ENCODE results near the gene NOM1.

NOM1 gene

DNA sequence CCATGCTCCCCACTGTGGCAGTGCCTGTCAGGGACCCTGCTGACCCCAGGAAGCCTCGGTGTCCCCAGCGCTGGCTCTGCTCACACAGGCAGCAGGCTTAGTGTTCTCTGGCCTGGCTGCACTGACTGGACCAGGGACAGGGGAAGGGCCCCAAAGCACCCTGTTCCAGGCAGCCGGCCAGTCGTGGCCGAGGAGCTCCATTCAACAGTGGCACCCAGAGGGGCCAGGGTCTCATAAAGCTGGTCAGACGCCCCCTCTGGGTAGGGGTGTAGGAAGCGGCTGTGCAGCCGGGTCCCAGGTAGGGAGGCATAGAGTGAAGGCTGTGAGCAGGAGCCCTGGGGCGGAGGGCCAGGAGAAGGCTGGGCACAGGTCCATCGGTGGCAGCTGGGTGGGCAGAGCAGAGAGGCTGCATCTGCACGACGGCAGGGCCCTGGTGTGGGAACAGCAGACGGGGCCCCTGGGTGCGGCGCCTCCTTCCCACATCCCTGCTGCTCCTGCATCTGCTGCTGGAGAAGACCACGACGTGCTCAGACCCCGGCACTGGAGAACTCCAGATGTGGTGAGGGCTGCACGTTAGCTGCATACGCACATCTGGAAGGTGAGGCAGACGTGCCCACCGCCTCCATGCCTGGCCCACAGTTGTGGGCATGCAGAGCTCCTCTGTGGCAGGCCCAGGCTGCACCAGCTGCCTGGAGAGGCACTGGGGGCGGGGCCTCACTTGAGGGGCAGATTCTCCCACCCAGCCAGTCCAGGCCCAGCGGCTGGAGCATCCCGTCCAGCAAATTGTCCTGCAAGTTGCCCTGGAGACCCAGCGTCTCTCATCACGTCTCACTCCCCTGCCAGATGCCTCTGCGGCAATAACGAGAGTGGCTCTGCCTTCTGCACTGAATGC, 35.8 kb downstream of the NOM1 start:
- DNase-seq (ENCODE audit: low read depth in 2 of 2): no peak

DNA sequence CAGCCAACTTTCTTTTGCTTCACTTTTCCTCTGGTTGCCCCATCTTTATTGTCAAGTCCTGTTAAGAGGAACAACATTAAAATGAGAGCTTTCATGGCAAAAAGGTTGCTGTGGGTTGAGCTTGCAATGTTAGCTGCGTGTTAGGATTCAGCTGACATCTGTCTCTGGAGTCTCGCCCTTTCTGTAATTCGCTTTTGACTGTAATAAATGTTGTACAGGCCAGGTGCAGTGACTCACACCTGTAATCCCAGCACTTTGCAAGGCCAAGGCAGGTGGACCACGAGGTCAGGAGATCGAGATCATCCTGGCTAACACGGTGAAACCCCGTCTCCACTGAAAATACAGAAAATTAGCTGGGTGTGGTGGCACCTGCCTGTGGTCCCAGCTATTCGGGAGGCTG, 36.9 kb downstream of the NOM1 start:
- no peak for DNase-seq (ENCODE audit: low read depth in 2 of 2)

DNA sequence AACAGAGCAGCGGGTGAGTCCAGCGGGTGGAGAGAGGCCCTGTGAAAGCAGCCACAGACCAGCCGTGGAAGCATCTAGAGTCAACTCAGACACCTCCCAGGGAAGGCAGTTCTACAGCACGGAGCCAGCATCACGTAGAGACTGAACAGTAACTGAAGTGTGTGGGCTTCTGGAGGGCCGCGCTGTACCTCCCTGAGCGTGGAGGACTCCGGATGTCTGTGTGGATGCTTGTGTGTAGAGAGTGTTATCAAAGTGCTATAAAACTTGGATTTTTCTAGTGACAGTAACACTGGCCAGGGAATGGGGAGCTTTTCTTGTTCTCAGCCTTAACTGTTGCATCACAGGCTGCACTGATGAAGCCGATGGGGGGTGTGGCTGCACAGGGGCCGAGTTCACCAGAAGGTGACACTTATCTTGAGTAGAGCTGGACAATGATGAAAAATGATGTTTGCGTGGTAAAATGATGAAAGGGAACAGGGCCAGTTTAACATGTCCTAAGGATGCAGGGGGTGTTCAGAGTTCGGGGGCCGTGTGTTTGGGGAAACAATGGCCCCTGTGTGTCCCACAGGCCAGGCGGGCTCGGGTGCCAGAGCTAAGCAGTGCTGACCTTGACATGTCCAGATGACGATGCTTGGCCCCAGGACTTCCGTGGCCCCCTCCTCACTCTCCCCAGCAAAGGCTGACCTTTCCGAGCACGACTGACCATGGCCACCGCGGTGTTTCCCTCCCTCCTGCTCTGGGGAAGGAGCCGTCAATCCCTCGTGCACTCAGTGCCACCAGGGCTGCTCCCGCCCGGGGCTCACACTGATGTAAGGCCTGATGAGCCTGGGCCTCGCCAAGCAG, 39.1 kb downstream of the NOM1 start:
- DNase-seq (ENCODE audit: low read depth in 2 of 2): no peak

DNA sequence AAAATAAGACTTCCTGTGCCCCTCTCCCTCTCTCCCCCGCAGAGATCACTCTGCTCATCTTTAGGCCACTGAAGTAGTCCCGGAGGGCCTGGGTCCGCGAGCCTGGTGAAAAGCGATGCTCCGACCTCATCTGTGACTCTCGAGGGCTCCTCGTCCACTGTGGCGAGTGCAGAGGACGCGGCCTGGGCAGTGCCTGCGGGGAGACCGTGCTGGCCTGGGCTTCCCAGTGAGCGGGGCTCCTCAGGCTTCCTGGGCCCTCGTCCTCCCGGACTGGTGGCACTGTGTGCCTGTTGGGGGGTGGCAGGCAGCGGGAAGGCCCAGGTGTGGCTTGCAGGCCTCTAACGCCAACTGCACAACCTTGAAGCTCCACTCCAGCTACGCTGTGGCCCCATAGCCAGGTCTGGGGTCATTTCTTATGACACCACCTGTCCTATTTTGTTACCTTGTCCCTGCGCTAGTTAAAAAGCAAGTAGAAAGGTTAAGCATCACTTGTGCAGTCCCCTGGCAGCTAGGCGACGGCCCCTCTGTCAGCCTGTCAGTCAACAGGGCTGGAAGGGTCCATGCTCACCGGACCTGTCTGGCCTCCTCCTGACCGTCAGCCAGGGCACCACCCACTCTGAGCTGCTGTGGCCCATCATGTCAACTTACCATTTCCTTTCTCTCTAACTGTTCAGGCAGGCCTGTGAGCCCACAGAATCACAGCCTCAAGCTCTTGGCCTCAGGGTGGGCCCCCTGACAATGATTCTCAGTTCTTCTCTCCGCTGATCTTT, 40.4 kb downstream of the NOM1 start:
- DNase-seq (ENCODE audit: low read depth in 2 of 2): no peak

DNA sequence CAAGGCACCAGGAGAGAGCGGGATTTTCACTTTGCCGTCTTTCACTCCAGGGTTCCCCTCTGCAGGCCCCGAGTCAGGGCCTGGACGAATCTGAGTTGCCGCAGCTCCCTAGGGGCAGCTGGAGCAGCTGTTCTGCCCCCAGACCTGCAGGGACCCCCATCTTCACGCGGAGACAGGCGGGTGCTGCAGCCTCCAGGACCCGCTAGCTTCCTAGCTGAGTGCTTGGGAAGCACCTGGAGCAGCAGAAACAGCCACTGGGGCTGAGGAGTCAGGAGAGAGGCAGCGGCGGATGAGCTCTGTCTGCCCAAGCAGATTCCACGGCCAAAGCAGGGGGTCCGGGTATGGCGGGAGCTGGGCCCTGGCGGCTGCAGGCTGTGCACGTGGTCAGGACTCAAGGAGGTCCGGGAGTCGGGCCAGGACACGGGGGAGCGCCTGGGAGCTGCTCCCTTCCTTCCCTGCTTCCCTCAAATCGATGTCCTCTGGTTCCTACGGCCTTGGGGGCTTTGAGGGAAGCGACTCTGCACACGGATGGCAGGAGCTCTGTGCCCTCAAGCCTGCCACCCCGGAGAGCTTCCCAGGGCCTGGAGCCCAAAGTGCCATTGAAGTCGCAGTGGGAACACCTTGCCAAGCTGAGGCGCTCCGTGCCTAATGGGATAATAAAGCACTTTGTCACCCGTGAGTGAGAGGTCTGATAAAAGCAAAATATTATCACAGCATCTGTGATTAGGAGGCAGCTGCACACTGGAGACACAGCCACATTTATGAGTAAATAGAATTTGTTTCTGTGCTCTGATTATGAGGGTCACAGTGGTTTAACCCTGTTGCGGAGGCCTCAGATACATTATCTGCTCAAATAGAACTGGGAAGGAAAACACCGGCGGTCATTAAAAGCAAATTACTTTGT, 43.8 kb downstream of the NOM1 start:
- no peak for DNase-seq (ENCODE audit: low read depth in 2 of 2)

DNA sequence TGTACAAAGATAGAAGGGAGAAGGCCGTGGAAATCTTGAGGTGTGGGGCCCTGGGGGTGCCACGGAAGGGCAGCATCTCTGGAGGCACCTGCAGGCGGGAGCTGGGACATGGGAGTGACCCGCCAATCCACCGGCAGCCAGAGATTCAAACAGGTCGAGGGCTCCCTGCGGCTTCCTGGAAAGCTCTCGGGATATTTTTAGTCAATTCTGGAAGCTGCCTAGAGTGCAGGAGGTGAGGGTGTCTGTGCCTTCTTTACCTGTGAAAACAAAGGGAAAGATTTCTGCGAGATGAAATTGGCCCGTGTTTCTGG, 44.4 kb downstream of the NOM1 start:
- DNase-seq (ENCODE audit: low read depth in 2 of 2): no peak

DNA sequence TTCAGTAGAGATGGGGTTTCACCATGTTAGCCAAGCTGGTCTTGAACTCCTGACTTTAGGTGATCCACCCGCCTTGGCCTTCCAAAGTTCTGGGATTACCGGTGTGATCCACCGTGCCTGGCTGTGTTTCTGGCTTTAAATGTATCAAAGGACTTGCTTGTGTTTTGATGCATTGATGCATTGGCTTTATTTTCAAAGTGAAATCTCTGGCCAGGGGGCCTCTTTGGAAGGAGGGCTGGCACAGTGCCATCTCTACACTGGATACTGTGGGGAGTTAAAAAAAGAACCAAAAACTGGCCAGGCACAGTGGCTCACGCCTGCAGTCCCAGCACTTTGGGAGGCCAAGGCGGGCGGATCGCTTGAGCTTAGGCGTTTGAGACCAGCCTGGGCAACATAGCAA, 44.9 kb downstream of the NOM1 start:
- DNase-seq (ENCODE audit: low read depth in 2 of 2): no peak

DNA sequence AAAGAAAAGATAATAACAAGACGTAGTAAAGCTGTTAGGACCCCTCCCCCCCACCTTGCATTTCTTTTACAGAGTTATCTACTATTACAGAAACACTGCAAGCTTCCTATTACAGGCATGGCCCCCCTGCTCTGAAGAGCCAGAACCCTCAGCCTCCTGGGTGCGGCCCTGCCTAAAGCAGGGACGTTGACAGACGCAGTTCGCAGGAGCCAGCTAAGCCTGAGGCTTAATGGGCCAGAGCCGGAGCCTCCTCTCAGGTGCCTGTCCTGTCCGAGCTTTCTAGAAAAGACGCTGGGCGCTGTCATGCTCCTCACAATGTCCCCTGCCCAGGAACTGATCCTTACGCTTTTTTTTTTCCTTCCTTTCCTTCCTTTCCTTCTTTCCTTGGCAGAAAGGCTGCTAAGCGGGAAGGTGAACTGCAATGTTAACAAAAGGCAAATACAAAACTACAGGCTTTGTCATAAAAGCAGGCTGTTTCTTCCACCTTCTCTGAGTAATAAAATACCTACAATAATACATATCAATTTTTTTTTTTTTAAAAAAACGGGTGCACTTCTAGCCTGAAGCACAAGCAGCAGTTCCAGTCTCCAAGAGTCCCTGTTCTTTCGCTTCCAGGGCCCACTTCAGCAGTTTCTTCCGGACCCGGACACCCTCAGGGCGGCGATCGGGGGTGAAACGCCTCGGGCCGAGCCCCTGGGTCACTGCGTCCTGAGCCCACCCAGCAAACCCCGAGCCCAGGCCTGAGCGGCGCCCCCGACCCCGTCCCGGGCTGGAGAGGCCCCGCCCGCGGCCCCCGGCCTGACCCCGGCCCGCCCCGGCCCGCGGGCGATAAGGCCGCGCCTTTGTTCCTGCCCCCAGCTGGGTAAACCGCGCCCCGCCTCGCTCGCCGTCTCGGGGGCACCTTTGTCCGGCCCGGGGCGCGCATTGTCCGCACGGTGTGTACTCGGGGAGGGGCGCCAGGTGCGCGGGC, 49.8 kb downstream of the NOM1 start:
- no peak for DNase-seq (ENCODE audit: low read depth in 2 of 2)

DNA sequence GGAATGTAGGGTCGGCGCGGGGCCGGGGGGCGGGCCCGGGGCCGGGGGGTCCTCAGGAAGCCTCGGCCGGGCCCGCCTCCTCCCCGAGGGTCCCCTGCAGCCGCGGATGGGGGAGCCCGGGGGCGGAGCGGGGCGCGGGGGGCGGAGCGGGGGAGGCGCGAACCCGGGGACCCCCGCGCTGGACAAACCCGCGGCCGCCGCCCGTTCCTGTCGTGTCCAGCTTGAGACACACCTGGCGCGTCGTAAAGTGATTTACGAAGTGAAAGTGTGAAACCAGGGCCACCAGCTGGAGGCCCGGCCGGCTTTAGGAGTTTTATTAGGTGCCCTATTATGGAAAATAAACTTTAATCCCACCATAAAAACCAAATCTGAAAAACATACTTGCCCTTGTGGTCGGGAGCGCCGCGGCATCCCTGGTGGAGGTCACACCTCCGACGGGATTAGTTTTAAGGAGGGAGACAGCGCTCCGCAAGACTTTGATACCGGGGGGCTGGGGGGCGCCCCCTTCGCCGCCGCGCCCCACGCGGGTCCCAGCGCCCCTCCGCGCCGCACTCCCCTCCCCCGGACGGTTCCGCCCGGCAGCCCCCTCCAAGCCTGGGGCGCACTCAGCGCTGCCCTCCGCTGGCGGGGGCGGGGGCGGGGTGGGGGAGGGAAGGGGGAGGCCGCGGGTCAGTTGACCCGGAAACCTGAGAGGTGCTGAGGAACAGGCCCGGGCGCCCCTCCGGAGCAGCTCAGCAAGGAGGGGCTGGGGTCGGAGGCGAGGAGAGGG, 50.6 kb downstream of the NOM1 start:
- DNase-seq (ENCODE audit: low read depth in 2 of 2): no peak

DNA sequence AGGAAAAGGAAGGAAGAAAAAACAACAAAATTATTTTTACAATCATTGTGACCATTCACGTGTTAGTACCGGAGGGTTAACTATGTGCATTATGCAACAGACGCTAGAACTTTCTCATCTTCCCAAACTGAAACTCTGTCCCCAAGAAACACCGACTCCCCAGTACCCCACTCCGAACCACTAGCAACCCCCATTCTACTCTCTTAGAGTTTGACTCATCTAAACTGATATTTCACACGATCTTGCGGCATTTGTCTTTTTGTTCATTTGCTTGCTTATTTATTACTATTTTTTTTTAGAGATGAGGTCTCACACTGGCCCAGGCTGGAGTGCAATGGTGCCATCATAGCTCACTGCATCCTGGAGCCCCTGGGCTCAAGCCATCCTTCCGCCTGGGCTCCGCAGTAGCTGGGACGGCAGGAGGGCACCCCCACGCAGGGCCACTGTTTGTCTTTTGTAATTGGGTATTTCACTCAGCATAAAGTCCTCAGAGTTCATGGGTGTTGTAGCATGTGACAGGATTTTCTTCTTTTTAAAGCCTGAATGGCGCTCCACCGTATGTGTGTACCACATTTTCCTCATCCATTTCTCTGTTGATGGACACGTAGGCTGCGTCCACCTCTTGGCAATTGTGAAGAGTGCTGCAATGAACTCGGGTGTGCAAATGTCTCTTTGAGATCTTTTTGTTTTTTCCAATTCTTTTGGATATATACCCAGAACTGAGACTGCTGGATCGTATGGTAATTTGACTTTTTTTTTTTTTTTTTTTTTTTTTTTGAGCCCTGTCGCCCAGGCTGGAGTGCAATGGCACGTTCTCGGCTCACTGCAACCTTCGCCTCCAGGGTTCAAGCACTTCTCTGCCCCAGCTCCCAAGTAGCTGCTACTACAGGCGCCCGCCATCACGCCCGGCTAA, 51.5 kb downstream of the NOM1 start:
- DNase-seq (ENCODE audit: low read depth in 2 of 2): no peak

DNA sequence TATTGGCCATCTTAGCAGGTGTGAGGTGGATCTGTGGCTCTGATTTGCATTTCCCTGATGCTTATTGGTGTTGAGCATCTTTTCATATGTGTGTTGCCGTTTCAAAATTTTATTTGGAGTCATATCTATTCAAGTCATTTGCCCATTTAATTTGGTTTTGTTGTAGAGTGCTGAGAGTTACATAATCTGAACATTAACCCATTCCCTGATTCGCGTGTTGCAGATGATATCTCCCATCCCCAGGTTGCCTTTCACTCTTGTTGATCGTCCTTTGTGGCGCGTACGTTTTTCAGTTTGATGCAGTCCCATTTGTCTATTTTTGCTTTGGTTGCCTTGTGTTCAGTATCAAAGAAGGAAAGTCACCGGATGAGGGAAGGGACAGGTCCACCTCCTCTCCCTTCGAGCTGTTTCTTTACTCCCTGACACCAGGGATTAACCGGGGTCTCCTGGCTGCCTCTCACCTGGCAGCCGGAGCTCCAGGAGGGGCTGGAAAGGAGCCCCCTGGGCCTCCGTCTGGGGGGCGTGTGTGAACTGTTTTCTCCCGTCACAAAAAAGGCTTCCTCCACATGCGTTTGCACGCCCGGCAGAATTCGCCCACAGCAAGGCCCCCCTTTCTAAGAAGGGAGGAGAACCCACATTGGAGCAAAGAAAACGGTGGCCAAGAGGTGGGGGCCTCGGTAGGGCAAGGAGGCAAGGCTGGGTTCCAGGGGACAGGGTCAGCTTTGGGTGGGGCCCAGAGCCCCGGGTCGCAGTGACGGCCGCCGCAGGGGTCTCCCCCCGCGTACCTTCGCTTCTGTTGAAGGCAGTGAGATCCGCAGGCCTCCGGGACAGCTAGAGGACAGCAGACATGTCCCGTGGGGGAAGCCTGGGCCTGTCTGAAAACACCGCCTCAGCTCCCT, 52.7 kb downstream of the NOM1 start:
- DNase-seq (ENCODE audit: low read depth in 2 of 2): no peak

DNA sequence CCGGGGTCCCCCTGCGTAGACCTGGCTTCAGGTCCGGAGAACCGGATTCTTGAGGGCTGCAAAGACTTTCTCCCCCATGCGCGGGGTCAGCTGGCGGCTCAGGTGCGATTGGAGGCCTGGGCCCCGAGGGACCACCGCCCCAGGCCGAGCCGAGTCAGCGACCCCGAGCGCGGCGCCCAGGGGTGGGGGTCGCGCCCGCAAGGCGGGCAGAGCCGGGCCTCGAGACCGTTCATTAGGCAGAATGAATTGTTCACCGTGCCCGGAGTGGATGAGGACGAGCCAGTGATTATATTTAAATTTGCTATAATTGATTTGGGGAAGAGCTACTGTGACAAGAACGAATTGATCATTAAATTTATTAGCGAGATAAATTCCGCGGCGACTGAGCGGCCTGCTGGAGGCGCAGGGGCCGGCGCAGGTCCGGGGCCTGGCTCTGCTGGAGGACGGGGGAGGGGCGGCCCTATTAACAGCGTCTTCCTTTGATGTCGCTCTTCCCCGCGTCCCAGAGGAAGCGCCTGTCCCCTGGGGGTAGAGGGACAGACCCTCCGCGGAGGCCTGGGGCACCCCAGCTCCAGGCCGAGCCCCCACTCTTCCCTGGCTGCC, 53.4 kb downstream of the NOM1 start:
- DNase-seq (ENCODE audit: low read depth in 2 of 2): no peak

DNA sequence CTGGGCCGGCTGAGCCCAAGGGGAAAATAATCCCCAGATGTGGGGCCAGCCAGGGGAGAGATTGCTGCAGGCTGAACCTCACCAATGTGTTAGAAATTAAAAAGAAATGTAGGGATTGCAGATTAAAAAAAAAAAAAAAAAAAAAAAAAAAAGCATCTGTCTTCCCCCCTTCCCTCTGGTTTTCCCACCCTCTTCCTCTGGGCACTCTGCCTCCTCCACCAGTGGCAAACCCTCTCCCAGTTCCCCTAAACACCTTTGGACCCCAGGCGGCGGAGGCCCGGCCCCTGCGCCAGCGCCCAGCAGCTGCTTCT, 53.9 kb downstream of the NOM1 start:
- no peak for DNase-seq (ENCODE audit: low read depth in 2 of 2)

DNA sequence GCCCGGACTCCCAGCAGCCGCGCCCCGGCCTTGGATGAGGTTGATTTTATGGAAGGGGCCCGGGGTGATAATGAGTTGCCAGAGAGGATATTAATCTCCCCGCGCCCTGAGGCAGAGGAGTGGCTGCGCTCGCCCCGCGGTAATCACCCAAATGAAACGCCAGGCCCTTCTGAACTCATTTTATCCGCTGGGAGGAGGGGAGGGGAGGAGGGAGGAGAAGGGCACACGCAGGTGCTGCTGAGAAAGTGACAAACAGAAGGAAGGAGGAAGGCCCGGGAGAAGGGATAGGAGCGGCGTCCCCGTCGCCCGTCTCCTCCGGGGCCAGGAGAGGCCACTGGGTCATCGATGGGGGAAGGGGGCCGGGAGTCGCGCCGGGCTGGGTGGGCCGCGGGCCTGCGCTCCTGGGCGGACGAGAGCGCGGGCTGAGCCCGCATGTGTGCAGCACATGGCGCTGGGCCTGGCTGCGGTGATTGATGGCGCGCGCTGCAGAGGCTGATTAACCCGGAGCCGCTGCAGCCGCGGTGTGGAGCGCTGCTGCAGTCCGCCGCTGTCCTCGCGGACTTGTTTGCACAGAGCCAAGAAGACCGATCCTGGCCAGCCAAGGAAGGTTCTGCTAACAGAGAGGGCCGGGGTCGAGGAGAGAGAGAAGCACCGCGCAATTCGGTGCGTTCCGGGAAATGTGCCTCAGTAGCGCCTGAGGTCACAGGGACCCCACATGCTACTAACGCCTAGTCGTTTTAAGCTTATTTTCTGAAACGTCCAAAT, 54.4 kb downstream of the NOM1 start:
- DNase-seq (ENCODE audit: low read depth in 2 of 2): no peak

DNA sequence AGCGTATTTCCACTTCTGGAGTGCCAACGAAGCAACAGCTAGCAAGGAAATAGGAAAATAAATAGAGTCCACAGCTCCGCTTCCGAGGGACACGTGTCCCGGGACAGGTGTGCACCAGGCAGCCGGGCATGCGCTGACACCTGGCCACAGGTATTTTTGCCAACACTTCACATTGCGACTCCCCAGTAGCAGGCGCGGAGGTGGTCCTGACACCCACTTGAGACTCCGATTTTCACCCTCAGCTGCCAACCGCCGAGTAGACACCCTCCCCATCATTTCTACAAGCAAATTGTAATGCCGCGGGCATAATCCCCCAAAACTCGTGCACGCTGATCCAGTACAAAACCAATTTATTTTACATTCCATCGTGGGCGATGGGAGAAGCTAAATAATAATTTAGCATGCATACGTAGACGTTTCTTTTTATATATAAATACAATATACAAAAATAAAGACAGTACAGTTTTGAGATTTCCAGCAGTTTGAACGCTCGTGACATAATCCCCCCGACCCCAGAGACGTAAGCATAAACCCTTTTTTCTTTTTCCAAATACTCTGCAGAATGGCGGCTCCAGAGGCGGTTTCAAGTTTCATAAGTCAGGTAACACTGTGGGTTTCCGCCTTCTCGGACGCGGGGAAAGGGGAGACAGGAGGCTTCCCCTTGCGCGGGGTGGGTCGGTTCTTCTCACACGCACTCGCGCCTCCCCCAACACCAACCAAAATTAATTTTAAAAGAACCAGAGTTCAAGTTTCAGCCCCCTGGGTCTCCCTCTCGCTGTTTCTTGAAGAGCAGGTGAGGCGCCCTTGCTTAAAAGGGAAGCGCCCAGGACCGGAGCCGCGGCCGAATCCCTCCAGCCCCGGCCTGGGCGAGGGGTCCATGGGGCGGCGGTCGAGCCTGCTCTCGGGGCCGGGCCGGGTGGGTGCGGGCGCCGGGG, 55.3 kb downstream of the NOM1 start:
- no peak for DNase-seq (ENCODE audit: low read depth in 2 of 2)
